H1 (cell line): ENCODE data around the gene WDFY1. TPM values are rescaled to one million over a fixed set of nuclear protein-coding genes. Genes with fewer than 3 reads are reported as not detected.

Experiments
- CTCF ChIA-PET: fragments of 300-600 bp; sonication (Branson Sonifier 250); formaldehyde crosslinking; loops from one replicate; lab custom pipeline; 2021; ENCODE audit not compliant: partially characterized antibody; lab: Charles Lee
- POLR2A ChIA-PET: fragments of 300-600 bp; sonication (Branson Sonifier 250); formaldehyde crosslinking; loops from one replicate; lab custom pipeline; 2021; ENCODE audit warnings: inconsistent platforms; ENCODE audit not compliant: partially characterized antibody; lab: Charles Lee
- DNase-seq, 2 experiments: peaks; one replicate each; pipeline versions ENCODE4 v3.0.0 to v3.0.0-alpha.2; 2010 to 2022; ENCODE audit warnings: low spot score in 2 of 2, low read depth in 1 of 2, mixed read lengths in 1 of 2
- FAIRE-seq: peaks from 2 replicates; lab custom pipeline; 2011; peaks lifted over from hg19 to GRCh38; lab: Jason Lieb, UNC
- H2AFZ ChIP-seq: 2 replicates; pipeline ENCODE4 v1.8.1; 2012; ENCODE audit warnings: low read length, inconsistent platforms
- H2AK5ac ChIP-seq: 2 replicates; pipeline ENCODE4 v1.6.1; 2013; ENCODE audit warnings: low read depth, low read length
- H2BK120ac ChIP-seq: replicated peaks from 2 replicates; pipeline ENCODE3; 2013; ENCODE audit warnings: low read depth, low read length, inconsistent platforms
- H2BK12ac ChIP-seq: 2 replicates; pipeline ENCODE4 v1.6.1; 2013; ENCODE audit warnings: low read depth, low read length
- H2BK15ac ChIP-seq: 2 replicates; pipeline ENCODE4 v1.6.1; 2013; ENCODE audit warnings: low read length
- H2BK20ac ChIP-seq: 2 replicates; pipeline ENCODE4 v1.6.1; 2013; ENCODE audit warnings: low read length
- H2BK5ac ChIP-seq: 2 replicates; pipeline ENCODE4 v1.6.1; 2013; ENCODE audit warnings: low read depth, low read length
- H3K14ac ChIP-seq: 2 replicates; pipeline ENCODE4 v1.6.1; 2013; ENCODE audit warnings: inconsistent platforms; ENCODE audit not compliant: insufficient read length
- H3K18ac ChIP-seq: 2 replicates; pipeline ENCODE4 v1.6.1; 2013; ENCODE audit warnings: low read length; ENCODE audit errors: extremely low read depth
- H3K23ac ChIP-seq: 2 replicates; pipeline ENCODE4 v1.6.1; 2013; ENCODE audit warnings: inconsistent platforms; ENCODE audit not compliant: insufficient read length
- H3K23me2 ChIP-seq: 2 replicates; pipeline ENCODE4 v1.6.1; 2013; ENCODE audit warnings: low read depth, low read length
- H3K27ac ChIP-seq: 2 replicates; pipeline ENCODE4 v1.6.1; 2011; ENCODE audit warnings: low read depth, low read length, inconsistent platforms
- H3K27me3 ChIP-seq, 4 experiments: replicated peaks in 1 of 4; 1 replicate in 1 of 4; 2 replicates in 3 of 4; pipeline versions ENCODE4 v1.6.1 to v1.8.1; 2011 to 2013; ENCODE audit warnings: low read length in 3 of 4, mild to moderate bottlenecking in 3 of 4, inconsistent platforms in 2 of 4, mixed read lengths in 2 of 4, moderate library complexity in 1 of 4; ENCODE audit not compliant: control insufficient read depth in 3 of 4, insufficient read depth in 3 of 4; ENCODE audit errors: extremely low read depth in 1 of 4
- H3K36me3 ChIP-seq, 4 experiments: 2 replicates each; pipeline versions ENCODE4 v1.6.1 to v1.8.1; 2011 to 2013; ENCODE audit warnings: mild to moderate bottlenecking in 4 of 4, low read length in 3 of 4, moderate library complexity in 2 of 4, control low read depth in 1 of 4, inconsistent platforms in 1 of 4; ENCODE audit not compliant: insufficient read depth in 4 of 4, control insufficient read depth in 2 of 4
- H3K4ac ChIP-seq: replicated peaks from 2 replicates; pipeline ENCODE3; 2013; ENCODE audit warnings: low read length, low read depth, mixed read lengths, inconsistent platforms; ENCODE audit not compliant: insufficient read length
- H3K4me1 ChIP-seq, 4 experiments: replicated peaks in 1 of 4; 1 replicate in 1 of 4; 2 replicates in 3 of 4; pipeline versions ENCODE4 v1.6.1 to v1.8.1; 2011 to 2013; ENCODE audit warnings: low read length in 3 of 4, inconsistent platforms in 2 of 4, mixed read lengths in 1 of 4; ENCODE audit not compliant: insufficient read depth in 4 of 4, control insufficient read depth in 3 of 4
- H3K4me2 ChIP-seq, 2 experiments: 2 replicates each; pipeline versions ENCODE4 v1.6.1 to v1.8.1; 2011 to 2013; ENCODE audit warnings: low read depth in 2 of 2, low read length in 2 of 2, control low read depth in 1 of 2, inconsistent platforms in 1 of 2, mild to moderate bottlenecking in 1 of 2; ENCODE audit not compliant: insufficient read depth in 1 of 2
- H3K4me3 ChIP-seq, 4 experiments: fragments of 200-600, 300-600 bp in 1 of 4; sonication (generic), shearing (Covaris generic), sonication (Bioruptor Twin) in 1 of 4; 2 replicates each; pipeline versions ENCODE4 v1.5.1 to v1.8.1; 2011 to 2016; ENCODE audit warnings: low read length in 4 of 4, low read depth in 3 of 4, control low read depth in 2 of 4, inconsistent platforms in 2 of 4, mild to moderate bottlenecking in 2 of 4, mixed read lengths in 1 of 4, moderate library complexity in 1 of 4; ENCODE audit not compliant: insufficient read depth in 2 of 4; ENCODE audit errors: extremely low read depth in 1 of 4
- H3K56ac ChIP-seq: replicated peaks from 2 replicates; pipeline ENCODE3; 2013; ENCODE audit warnings: low read depth, mild to moderate bottlenecking, mixed read lengths, low read length, inconsistent platforms; ENCODE audit not compliant: insufficient read length
- H3K79me1 ChIP-seq: 2 replicates; pipeline ENCODE4 v1.6.1; 2013; ENCODE audit warnings: low read depth, low read length, control low read depth
- H3K79me2 ChIP-seq, 2 experiments: 2 replicates each; pipeline versions ENCODE4 v1.6.1 to v1.8.1; 2012 to 2013; ENCODE audit warnings: low read length in 2 of 2, mild to moderate bottlenecking in 2 of 2, inconsistent platforms in 1 of 2; ENCODE audit not compliant: insufficient read depth in 2 of 2, control insufficient read depth in 1 of 2
- H3K9ac ChIP-seq, 4 experiments: replicated peaks in 1 of 4; 1 replicate in 1 of 4; 2 replicates in 3 of 4; pipeline versions ENCODE4 v1.6.1 to v1.8.1; 2011 to 2013; ENCODE audit warnings: low read depth in 3 of 4, low read length in 3 of 4, control low read depth in 2 of 4, mild to moderate bottlenecking in 2 of 4, moderate library complexity in 2 of 4, inconsistent platforms in 1 of 4; ENCODE audit errors: extremely low read depth in 1 of 4
- H3K9me3 ChIP-seq, 2 experiments: 2 replicates each; pipeline versions ENCODE4 v1.6.1 to v1.8.1; 2012 to 2013; ENCODE audit warnings: mild to moderate bottlenecking in 2 of 2, moderate library complexity in 2 of 2, control low read depth in 1 of 2, inconsistent platforms in 1 of 2, low read depth in 1 of 2, low read length in 1 of 2, mixed read lengths in 1 of 2; ENCODE audit not compliant: insufficient read depth in 2 of 2
- H4K20me1 ChIP-seq, 2 experiments: replicated peaks in 1 of 2; 2 replicates each; pipeline versions ENCODE3 to v1.8.1; 2011 to 2013; ENCODE audit warnings: inconsistent platforms in 2 of 2, low read length in 2 of 2, mild to moderate bottlenecking in 1 of 2; ENCODE audit not compliant: insufficient read depth in 2 of 2, control insufficient read depth in 1 of 2
- H4K5ac ChIP-seq: 2 replicates; pipeline ENCODE4 v1.6.1; 2013; ENCODE audit warnings: low read length, low read depth, mixed read lengths, inconsistent platforms; ENCODE audit not compliant: insufficient read length
- H4K8ac ChIP-seq: 2 replicates; pipeline ENCODE4 v1.8.0; 2013; ENCODE audit warnings: mild to moderate bottlenecking, moderate library complexity, low read length, inconsistent platforms; ENCODE audit not compliant: insufficient read depth; ENCODE audit errors: extremely low read depth
- H4K91ac ChIP-seq: replicated peaks from 2 replicates; pipeline ENCODE3; 2013; ENCODE audit warnings: low read length, mixed read lengths, inconsistent platforms; ENCODE audit not compliant: insufficient read length
- ASH2L ChIP-seq: fragments of 200-600, 300-600 bp; sonication (generic); IDR thresholded peaks from one replicate; pipeline ENCODE4 v1.7.1; 2017; ENCODE audit warnings: low read length
- CBX5 ChIP-seq: fragments of 300-800, 300-1000 bp; sonication (generic); IDR thresholded peaks from 2 replicates; pipeline ENCODE4 v1.7.1; 2016; ENCODE audit warnings: antibody characterized with exemption, low read length, low read depth
- GTF2F1 ChIP-seq: IDR thresholded peaks from 2 replicates; pipeline ENCODE4 v1.6.1; 2012; ENCODE audit warnings: low read depth, low read length, improper control_type of control experiment, borderline replicate concordance
- POU5F1 ChIP-seq: IDR thresholded peaks from 2 replicates; pipeline ENCODE4 v1.6.1; 2011; ENCODE audit warnings: low read depth, mild to moderate bottlenecking, low read length, moderate library complexity
- SP1 ChIP-seq: IDR thresholded peaks from 2 replicates; pipeline ENCODE4 v1.6.1; 2011; ENCODE audit warnings: low read depth, low read length
- SP2 ChIP-seq: IDR thresholded peaks from 2 replicates; pipeline ENCODE4 v1.6.1; 2012; ENCODE audit warnings: mild to moderate bottlenecking, low read length, inconsistent platforms
- TAF1 ChIP-seq: IDR thresholded peaks from 2 replicates; pipeline ENCODE4 v1.6.1; 2011; ENCODE audit warnings: mild to moderate bottlenecking, low read depth, low read length
- WGBS, 2 experiments: shearing (Covaris generic) in 1 of 2; methylation state at CpG; one replicate each; pipeline versions ENCODE4 v1.1.6 to v1.1.7; 2013 to 2015; ENCODE audit warnings: low lambda C conversion rate in 2 of 2, mixed read lengths in 2 of 2, inconsistent platforms in 1 of 2, low coverage in 1 of 2, missing lambda C conversion rate in 1 of 2; ENCODE audit not compliant: insufficient replicate concordance in 2 of 2, insufficient coverage in 1 of 2, insufficient read length in 1 of 2; ENCODE audit errors: extremely low coverage in 1 of 2, missing lambda C conversion rate in 1 of 2; 5-methylcytosine and 5-hydroxymethylcytosine counted together
- polyA plus RNA-seq, 7 experiments: library from polyadenylated mRNA; depleted of rRNA in 3 of 7; stranded (reverse) in 5 of 7; unstranded in 2 of 7; fragments of >200 nt in 5 of 7; fragments of 200-250 nt in 2 of 7; gene quantifications; 1 replicate in 5 of 7; 2 replicates in 1 of 7; 4 replicates in 1 of 7; pipeline versions ENCODE4 v1.2.1 to v1.2.3, GENCODE V29; 2011 to 2013; ENCODE audit warnings: missing spikeins in 2 of 7, mixed read lengths in 2 of 7
- total RNA-seq: library from RNA; stranded (reverse); fragmentation: NEBNext Ultra II Directional; extraction: Animal tissue kit (Norgen Biotek cat#: 25700); gene quantifications from 2 replicates; pipeline ENCODE4 v1.2.1, GENCODE V29; 2021
- TF ChIP-seq, protein P1 (sequence below): IDR thresholded peaks from 2 replicates; pipeline ENCODE4 v1.6.1; 2012; ENCODE audit warnings: inconsistent platforms

WDFY1 gene
- total and polyA plus RNA-seq, 2 of the 8 experiments (the other 6 are each of a cell fraction or from before 2014, with no cell fraction given) = 68.4 to 94.7 TPM

DNA sequence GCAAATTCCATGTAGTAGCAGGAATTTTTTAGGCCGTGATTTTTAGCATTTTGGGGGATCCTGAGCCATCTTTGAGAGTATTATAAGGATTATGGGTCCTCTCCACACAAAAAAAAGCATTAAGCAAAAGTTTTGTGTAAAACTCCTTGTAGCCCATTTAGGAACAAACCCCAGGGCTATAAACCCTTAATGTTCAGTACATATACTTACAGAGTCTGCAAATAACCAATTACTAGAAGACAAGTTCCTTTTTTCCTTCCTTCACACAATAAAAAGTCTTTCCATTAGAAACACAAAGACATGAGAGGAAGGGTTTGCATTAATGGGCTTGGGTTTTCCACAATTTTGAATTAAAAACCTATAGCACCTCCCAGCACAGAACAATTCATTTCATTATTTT lies 44.6 kb downstream of the WDFY1 start:
- Histone ChIP-seq H4K91ac (no peak overlapping the region), H3K79me1 (no peaks in the 10 kb centered on the region), H2BK120ac (no peak overlapping the region), H3K14ac (no peak overlapping the region), H3K18ac (no peak overlapping the region), H2BK12ac (no peak overlapping the region), H3K4ac (no peak overlapping the region), H3K4me2 (no peak overlapping the region), H3K56ac (no peak overlapping the region), H3K9ac (no peak overlapping the region), H4K20me1 (no peaks in the 10 kb centered on the region), H3K27me3 (no peaks in the 10 kb centered on the region), H3K4me3 (no peak overlapping the region), H2BK5ac (no peak overlapping the region), H3K23ac (no peak overlapping the region), H3K9me3 (no peaks in the 10 kb centered on the region), H3K27ac (no peak overlapping the region), H3K79me2 (no peaks in the 10 kb centered on the region), H2AFZ (no peak overlapping the region), H4K5ac (no peak overlapping the region), H3K36me3 (peaks cover 7 to 51% (median 13%) of the 10 kb centered on the region in 4 experiments), H2BK20ac (no peak overlapping the region), H4K8ac (no peak overlapping the region), H2BK15ac (no peak overlapping the region), H3K23me2 (no peaks in the 10 kb centered on the region), H3K4me1 (peaks cover 0 to 4% (median 0%) of the 10 kb centered on the region in 4 experiments; a peak in 1 of 7 replicates), H2AK5ac (no peak overlapping the region)
- WGBS, 2 experiments = 100% methylated on average over 1 of the region's 1 CpG; no CpG with 5 or more reads in 1 of the 2 experiments
- POLR2A ChIA-PET = no interaction called here
- CTCF ChIA-PET = interaction anchor here (0.5 to 1.3 kb wide), 3 partner anchors 11 to 70 kb away, joined by 3 to 4 read pairs (median 4); no protein-coding TSS in a partner anchor
- FAIRE-seq = no peak
- DNase-seq = no peak
- TF ChIP-seq POU5F1 (no peak), TAF1 (no peak), CBX5 (no peak), ASH2L (no peak), SP2 (no peak), GTF2F1 (no peak), SP1 (no peak)
- TF ChIP-seq, protein P1, sequence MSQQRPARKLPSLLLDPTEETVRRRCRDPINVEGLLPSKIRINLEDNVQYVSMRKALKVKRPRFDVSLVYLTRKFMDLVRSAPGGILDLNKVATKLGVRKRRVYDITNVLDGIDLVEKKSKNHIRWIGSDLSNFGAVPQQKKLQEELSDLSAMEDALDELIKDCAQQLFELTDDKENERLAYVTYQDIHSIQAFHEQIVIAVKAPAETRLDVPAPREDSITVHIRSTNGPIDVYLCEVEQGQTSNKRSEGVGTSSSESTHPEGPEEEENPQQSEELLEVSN = no peak
